NCI-H1417 treated with DMSO at 0.1 percent for 48 hours (cell line): ENCODE results near the gene KRTAP7-1.

ENCODE experiments used
- DNase-seq: peaks from one replicate; lab custom pipeline; 2025; lab: John Stamatoyannopoulos, UW

KRTAP7-1 gene, protein sequence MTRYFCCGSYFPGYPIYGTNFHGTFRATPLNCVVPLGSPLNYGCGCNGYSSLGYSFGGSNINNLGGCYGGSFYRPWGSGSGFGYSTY

DNA sequence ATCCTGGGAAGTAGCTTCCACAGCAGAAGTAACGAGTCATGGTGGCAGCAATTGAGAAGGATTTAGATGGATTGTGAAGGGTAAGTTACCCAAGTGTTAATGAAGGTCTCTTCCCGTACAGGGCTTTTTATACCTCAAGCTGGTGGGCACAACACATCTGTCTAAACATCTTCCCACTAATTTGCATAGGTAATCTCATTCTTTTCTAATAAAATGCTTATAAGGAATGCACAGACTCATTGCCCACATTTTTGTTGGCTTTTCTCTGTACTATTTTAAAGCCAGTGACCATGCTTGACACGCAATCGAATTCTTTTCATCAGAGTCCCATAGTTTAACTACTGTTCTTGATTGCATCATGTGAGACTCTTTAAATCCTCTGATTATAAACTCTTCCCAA lies at the start of gene KRTAP7-1:
Gene KRTAP7-1 (minus strand): TSS at position 101 of the 400 bp plus-strand sequence. CDS start 61 bp downstream, at position 40.
- DNase-seq, result no peak

DNA sequence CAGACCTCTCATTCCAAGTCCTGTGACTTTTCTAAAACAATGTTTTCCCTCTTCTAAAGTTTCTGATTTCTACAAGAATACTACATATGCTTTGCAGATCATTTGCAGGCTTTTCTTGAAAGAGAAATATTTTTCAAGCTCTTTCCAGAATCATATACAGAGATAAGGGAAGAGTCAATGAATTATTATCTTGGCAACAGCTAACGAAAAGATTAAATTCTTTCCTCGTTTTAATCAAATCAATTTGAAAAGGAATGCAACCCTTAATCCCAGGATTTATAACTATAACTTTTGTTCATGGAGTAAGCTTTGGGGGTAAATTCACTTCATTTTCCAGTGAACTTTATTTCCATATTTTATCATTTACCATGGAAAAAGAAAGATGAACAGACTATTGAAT lies 45.0 kb upstream of the KRTAP7-1 start:
- DNase-seq, result no peak

DNA sequence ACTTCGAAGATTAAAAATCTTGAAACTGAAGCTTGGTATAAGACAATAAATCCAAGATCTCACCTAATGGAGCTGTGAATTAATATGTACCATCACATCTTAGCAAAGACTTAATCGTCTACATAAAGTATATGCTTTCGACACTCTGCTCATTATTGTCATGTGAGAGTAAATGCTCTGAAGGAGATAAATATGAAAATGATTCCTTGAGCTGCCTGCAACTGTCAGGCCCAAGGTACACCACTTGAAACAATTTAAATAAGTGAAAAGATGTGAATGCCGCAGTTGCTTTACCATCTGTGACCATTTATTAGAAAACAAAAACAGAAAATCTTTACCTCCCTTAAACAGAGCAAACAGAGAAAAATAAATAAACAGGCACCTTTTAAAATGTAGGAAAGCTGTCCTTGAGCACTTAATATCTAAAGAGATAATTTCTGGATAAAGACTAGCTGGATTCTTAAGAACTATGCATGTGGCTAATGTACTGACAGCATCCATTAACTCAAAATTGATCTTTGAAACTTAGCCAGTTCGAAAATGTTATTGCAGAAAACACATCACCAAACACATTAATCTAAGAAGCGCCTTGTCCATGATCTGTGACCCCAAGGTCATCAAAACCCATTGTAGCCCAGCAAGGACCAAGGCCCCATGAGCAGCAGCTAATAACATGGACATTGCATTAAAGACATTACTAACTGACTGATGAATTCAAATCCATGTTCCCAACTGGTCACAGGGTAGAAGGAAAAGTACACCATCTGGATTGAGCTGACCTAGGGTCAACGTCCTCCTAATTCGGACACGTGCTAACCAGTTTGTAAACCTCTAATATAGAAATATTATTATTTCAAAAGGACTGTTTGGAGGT lies 18.3 kb upstream of the KRTAP7-1 start:
- DNase-seq, result no peak

DNA sequence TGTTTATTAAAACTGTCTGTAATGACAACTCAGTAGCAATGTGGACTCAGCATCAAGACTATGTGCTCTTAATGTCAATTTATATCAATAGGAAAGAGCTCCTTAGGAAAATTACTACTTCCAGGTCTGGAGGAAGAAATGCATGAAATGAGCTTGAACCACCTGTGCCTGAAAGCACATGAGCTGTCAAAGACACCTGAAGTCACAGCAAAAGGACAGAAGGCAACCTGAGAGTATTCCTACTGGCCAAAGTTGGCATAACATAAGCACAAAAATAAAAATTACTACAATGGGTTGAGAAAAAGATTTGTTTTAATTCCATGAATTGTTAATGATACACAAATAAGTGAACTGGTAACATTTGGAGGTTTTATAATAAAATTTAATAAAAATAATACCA lies 13.4 kb upstream of the KRTAP7-1 start:
- DNase-seq, result no peak

DNA sequence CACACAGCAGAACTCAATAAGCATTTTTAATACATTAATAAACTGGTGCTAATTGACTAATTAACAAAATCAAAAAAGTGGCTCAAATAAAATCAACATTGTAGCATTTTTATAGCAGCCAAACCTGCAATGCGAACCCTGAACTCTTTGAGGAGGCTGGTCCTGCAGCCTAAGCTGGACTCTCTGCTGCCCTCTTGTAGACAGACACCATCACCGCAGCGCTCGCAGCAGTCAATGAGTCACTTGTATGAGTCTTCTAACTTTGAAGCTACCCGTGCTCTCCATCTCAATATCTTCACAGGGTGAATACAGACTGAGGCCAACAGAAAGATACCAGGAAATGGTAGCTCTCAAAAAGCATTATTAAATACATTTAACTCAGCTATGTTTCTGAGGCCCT lies 9.7 kb upstream of the KRTAP7-1 start:
- DNase-seq, result no peak

DNA sequence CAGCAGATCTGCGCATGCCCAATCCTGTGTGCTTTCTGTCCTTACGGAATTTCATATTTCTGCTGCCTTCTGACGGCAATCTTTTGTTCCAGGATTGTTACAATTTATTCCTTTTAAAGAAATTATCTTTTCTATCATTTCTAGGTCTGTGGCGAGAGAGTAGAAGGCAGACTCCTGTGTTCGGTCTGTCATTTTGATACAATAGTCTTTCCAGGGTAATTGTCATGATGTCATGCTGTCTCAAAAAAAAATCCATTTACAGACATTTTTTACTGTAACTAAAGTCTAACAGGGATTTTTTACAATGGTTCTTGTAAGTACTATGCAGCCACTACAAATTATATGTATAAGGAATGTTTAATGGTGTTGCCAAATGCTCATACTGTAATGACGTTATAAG lies 9.0 kb upstream of the KRTAP7-1 start:
- no peak for DNase-seq

DNA sequence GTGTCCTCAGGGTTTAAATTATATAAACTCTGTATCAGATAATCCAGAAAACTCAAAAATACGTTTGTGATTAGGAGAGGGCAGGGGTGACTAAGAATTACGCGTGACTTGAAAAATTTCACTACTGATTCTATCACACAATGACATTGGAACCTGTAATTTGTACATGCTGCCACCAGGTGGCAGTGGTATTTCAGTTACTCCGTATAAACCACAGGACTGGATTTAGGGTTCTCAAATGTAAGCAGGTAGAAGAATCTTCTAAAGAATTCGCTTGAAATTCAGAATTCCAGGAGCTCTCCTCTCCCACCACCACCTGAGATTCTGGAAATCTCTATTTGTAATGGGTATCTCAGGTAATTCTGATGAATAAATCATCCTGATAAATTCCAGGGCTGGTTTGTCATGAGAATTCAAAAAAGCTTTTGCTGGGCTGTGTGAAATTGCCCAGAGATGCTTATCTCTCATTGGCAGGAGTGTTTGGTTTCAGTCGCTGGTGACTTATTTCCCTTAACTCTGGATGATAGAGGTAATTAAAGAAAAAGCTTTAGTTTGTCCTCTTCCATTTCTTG lies 1.7 kb upstream of the KRTAP7-1 start:
- no peak for DNase-seq

DNA sequence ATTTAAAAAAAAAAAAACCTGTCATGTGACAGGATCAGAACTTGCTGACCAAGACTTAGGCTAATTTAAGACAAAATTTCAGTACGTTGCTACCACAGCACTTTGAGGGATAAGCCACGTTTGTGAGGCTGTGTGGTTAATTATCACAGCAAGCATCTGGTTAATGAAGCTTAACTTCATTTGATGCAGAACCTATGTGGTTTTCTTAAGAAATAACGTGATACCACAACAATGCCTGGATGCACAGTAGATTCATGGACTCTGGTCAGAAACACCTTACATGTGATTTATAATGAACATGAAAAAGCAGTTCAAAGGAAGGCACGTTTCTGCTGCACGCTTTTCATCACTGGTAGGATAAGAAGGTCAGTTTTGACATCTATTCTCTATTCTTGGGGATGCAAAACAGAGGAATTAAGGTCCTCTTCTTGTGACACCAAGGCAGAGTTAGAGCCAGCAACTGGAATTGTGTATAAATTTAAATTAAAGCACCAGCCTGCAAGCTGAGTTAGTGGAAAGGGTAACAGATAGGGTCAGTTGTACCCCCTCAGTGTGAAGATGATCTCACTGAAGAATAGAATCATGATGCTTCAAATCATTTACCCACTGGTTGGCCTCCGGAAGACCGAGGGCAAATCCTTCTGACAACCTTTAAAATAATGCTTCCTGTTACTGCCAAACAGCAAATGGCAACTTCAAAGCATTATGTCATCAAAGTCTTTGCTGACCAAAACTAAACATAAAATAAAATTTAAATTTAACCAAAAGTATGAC lies 10.5 kb downstream of the KRTAP7-1 start:
- no peak for DNase-seq

DNA sequence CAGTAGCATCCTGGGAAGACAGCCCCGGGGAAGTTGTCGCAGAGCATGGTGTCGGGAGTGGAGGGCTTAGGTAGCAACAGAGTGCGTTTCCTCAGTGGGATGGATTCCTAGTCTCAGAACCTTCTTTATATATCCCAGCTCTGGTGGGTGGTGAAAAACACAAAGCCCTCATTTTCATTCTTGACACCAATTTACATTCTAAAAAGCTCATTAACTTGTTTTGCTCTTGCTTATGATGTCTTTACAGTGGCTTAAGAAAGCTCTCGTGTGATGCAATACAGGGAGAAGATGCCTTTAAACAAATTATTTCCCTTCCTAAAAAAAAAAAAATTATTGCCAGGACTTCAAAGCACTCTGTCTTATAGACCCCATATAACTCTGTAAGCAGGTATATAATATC lies 16.4 kb downstream of the KRTAP7-1 start, which contains the start of gene KRTAP8-1:
Gene KRTAP8-1 (minus strand): TSS at position 101 of the 400 bp plus-strand sequence. CDS start 54 bp downstream, at position 47.
- DNase-seq, result no peak

DNA sequence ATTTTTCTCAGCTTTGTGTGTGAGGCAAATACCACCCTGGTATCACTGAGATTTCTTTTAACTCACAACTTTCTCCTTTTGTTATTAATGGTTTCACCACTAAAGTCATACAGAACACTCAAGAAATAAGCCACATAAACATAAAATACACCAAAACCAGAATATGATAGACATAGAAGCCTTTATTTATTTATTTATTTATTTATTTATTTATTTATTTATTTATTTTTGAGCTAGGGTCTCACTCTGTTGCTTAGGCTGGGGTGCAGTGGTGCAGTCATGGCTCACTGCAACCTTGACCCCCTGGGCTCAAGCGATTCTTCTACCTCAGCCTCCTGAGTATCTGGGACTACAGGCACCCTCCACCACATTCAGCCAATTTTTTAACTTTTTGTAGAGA lies 29.0 kb downstream of the KRTAP7-1 start:
- no peak for DNase-seq

DNA sequence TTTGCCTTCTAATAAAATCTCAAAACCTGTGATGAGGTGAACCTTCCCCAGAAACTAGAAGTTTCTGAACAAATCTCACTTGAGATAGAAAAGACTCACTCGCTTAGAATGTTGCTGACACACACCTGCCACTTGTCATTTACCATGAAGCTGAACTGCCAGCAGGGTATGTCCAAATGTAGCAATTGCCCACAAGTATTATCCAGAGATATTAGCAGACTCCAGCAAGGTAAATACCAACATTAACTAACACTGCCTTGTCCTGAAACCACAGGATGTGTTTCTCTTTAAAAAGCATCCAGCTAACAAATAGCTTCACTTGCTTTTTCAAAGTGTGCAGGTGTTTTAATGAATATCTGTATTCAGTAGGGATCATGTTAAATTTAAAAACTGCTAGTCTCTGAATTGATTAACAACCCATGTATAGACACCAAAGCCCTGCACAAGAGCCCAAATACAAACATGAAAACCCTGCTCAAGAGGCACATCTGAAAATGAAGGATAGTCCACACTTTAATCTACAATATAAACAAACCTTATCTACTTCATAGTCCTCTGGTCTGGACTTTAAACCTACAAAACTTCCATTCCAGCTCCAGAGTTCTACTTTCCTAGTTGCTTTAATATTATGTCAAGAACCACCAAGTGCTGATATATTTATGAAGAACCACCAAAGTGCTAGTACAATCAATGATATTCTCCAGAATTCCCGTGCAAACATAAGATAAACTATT lies 35.8 kb downstream of the KRTAP7-1 start:
- DNase-seq, result no peak

DNA sequence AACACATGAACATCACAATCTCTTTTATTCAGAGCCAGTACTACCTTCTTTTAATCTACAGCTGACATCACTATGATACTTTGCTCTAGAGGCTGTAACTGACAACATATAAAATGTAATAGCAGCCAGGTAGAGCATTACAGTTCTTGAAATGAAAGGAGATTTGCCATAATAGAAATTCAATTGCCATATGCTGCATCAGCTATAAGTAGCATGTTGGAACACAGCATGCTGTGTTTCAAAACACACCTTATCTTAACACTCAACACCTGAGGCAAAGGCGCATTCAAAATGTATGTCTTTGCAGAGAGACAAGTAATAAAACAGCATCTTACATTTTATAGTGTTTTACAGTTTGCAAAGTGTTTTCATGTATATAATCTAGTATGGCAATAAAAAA lies 50.3 kb downstream of the KRTAP7-1 start:
- DNase-seq, result no peak
